K562 (cell line): Measurements from ENCODE around the gene PCDHGB1. TPM values are rescaled to one million over a fixed set of nuclear protein-coding genes. Genes with fewer than 3 reads are reported as not detected.

Source experiments
- ATAC-seq: fragments of 200-7000 bp; cut with Tn5 transposase; 3 replicates; pipeline ENCODE4 v1.9.1; 2020; ENCODE audit warnings: moderate library complexity
- BruUV-seq: library from RNA; stranded (reverse); fragments of 400-500 nt; replicated peaks from 2 replicates; lab custom pipeline; 2021; lab: Mats Ljungman, UMichigan
- CTCF ChIA-PET: fragments of 300-600 bp; formaldehyde crosslinking; extraction: SDS; loops from one replicate; lab custom pipeline; 2021; ENCODE audit warnings: low intra/inter-chr PET ratio; lab: Yijun Ruan, JAX
- POLR2A ChIA-PET: fragments of 300-600, 350-650 bp; sonication (Branson Sonifier 250); formaldehyde crosslinking; extraction: SDS; loops from one replicate; lab custom pipeline; 2021; ENCODE audit warnings: antibody characterized with exemption, inconsistent platforms; lab: Yijun Ruan, JAX
- DNase-seq, 4 experiments: peaks; one replicate each; pipeline versions ENCODE4 v3.0.0 to v3.0.0-alpha.2; 2011 to 2018; ENCODE audit warnings: low spot score in 3 of 4, mixed read lengths in 3 of 4; ENCODE audit errors: extremely low read depth in 1 of 4
- FAIRE-seq: peaks from 2 replicates; lab custom pipeline; 2011; peaks lifted over from hg19 to GRCh38; lab: Jason Lieb, UNC
- H2AFZ ChIP-seq: 2 replicates; pipeline ENCODE4 v1.6.0; 2011; ENCODE audit warnings: low read depth, low read length, control low read depth, inconsistent platforms
- H3K27ac ChIP-seq: fragments of 200-600 bp; 3 replicates; pipeline ENCODE4 v1.8.0; 2011; ENCODE audit warnings: low read depth, mild to moderate bottlenecking, control low read depth, inconsistent platforms, low read length, moderate library complexity, mixed read lengths; ENCODE audit errors: extremely low read depth
- H3K27me3 ChIP-seq, 2 experiments: fragments of 300-600 bp in 1 of 2; 2 replicates in 1 of 2; 3 replicates in 1 of 2; pipeline versions ENCODE4 v1.6.0 to v1.8.0; 2011; ENCODE audit warnings: inconsistent platforms in 2 of 2, low read length in 2 of 2, mild to moderate bottlenecking in 1 of 2, mixed read lengths in 1 of 2, moderate library complexity in 1 of 2; ENCODE audit not compliant: control insufficient read depth in 2 of 2, insufficient read depth in 2 of 2
- H3K36me3 ChIP-seq: fragments of 300-600 bp; 3 replicates; pipeline ENCODE4 v1.8.0; 2011; ENCODE audit warnings: mild to moderate bottlenecking, low read length, inconsistent platforms; ENCODE audit not compliant: control insufficient read depth, insufficient read depth
- H3K4me1 ChIP-seq, 2 experiments: fragments of 200-600 bp in 1 of 2; replicated peaks in 1 of 2; 2 replicates in 1 of 2; 3 replicates in 1 of 2; pipeline versions ENCODE4 v1.5.1 to v1.8.0; 2011; ENCODE audit warnings: inconsistent platforms in 2 of 2, low read length in 2 of 2, mild to moderate bottlenecking in 1 of 2, mixed read lengths in 1 of 2, moderate library complexity in 1 of 2; ENCODE audit not compliant: control insufficient read depth in 2 of 2, insufficient read depth in 2 of 2
- H3K4me2 ChIP-seq: 2 replicates; pipeline ENCODE4 v1.6.1; 2011; ENCODE audit warnings: low read length, control low read depth, inconsistent platforms, mixed read lengths; ENCODE audit not compliant: insufficient read depth
- H3K4me3 ChIP-seq: fragments of 200-600 bp; sonication (generic), shearing (Covaris generic); 2 replicates; pipeline ENCODE4 v1.5.1; 2016; ENCODE audit warnings: control low read depth, inconsistent platforms
- H3K79me2 ChIP-seq: fragments of 200-600 bp; 3 replicates; pipeline ENCODE4 v1.8.0; 2011; ENCODE audit warnings: low read length, inconsistent platforms; ENCODE audit not compliant: control insufficient read depth, insufficient read depth
- H3K9ac ChIP-seq, 2 experiments: 2 replicates each; pipeline versions ENCODE4 v1.6.0 to v1.6.1; 2011; ENCODE audit warnings: low read depth in 2 of 2, low read length in 2 of 2, control low read depth in 1 of 2, inconsistent platforms in 1 of 2, mild to moderate bottlenecking in 1 of 2, mixed read lengths in 1 of 2; ENCODE audit not compliant: insufficient read depth in 1 of 2
- H3K9me1 ChIP-seq: one replicate; pipeline ENCODE4 v1.6.0; 2011; ENCODE audit warnings: inconsistent platforms, mild to moderate bottlenecking, low read length, moderate library complexity; ENCODE audit not compliant: control insufficient read depth, insufficient read depth
- H3K9me3 ChIP-seq: replicated peaks from 2 replicates; pipeline ENCODE4 v1.5.1; 2011; ENCODE audit warnings: low read depth, low read length, inconsistent platforms; ENCODE audit not compliant: control insufficient read depth, insufficient read depth
- H4K20me1 ChIP-seq: replicated peaks from 2 replicates; pipeline ENCODE4 v1.6.1; 2011; ENCODE audit warnings: low read length, inconsistent platforms, mixed read lengths; ENCODE audit not compliant: control insufficient read depth, insufficient read depth
- ARID2 ChIP-seq: fragments of 450-650 bp; IDR thresholded peaks from 2 replicates; pipeline ENCODE4 v1.6.1; 2017; ENCODE audit warnings: antibody characterized with exemption, mild to moderate bottlenecking
- BDP1 ChIP-seq: IDR thresholded peaks from 3 replicates; pipeline ENCODE4 v1.6.1; 2011; ENCODE audit not compliant: insufficient read length, insufficient read depth
- COPS2 ChIP-seq: fragments of 450-650 bp; conservative IDR thresholded peaks from 2 replicates; pipeline ENCODE4 v1.6.1; 2016; ENCODE audit warnings: mild to moderate bottlenecking, moderate library complexity
- EHMT2 ChIP-seq: fragments of 450-650 bp; IDR thresholded peaks from 2 replicates; pipeline ENCODE4 v1.6.1; 2018; ENCODE audit warnings: antibody characterized with exemption
- HLTF ChIP-seq: fragments of 450-650 bp; IDR thresholded peaks from 2 replicates; pipeline ENCODE4 v1.6.1; 2016
- KLF16 ChIP-seq: IDR thresholded peaks from 2 replicates; pipeline ENCODE4 v1.6.1; 2016; ENCODE audit warnings: antibody characterized with exemption
- MECOM ChIP-seq: fragments of 250-450 bp; sonication (Bioruptor Pico); IDR thresholded peaks from 2 replicates; pipeline ENCODE4 v1.8.0; 2022; ENCODE audit warnings: inconsistent platforms
- MLLT1 ChIP-seq, 2 experiments: fragments of 450-650 bp; IDR thresholded peaks; 2 replicates each; pipeline ENCODE4 v1.6.1; 2016
- MLX ChIP-seq, 2 experiments: fragments of 450-650 bp in 1 of 2; sonication (generic) in 1 of 2; formaldehyde crosslinking; conservative IDR thresholded peaks; 2 replicates each; pipeline versions ENCODE4 v1.4.0 to v1.8.1; 2020 to 2022; ENCODE audit warnings: mild to moderate bottlenecking in 1 of 2, missing genetic modification reagents in 1 of 2
- POLR2AphosphoS5 ChIP-seq: IDR thresholded peaks from 2 replicates; pipeline ENCODE4 v1.6.1; 2011; ENCODE audit warnings: mild to moderate bottlenecking, low read depth, low read length, moderate library complexity; ENCODE audit not compliant: control insufficient read depth, insufficient read depth
- RB1 ChIP-seq: fragments of 450-650 bp; IDR thresholded peaks from 2 replicates; pipeline ENCODE4 v1.6.1; 2017; ENCODE audit warnings: low read depth, mild to moderate bottlenecking
- RBM15 ChIP-seq: fragments of 200-400 bp; formaldehyde crosslinking; IDR thresholded peaks from 2 replicates; pipeline ENCODE4 v1.6.1; 2018; ENCODE audit warnings: mild to moderate bottlenecking, low read length, moderate library complexity; ENCODE audit not compliant: insufficient read depth
- SMAD1 ChIP-seq: fragments of 150-350 bp; IDR thresholded peaks from 2 replicates; pipeline ENCODE4 v1.6.1; 2014; ENCODE audit warnings: low read length, low read depth; ENCODE audit not compliant: partially characterized antibody
- ZMIZ1 ChIP-seq, 2 experiments: fragments of 150-350 bp in 1 of 2; IDR thresholded peaks; 2 replicates each; pipeline ENCODE4 v1.6.1; 2012 to 2016; ENCODE audit warnings: low read depth in 2 of 2, low read length in 2 of 2, mild to moderate bottlenecking in 1 of 2, moderate library complexity in 1 of 2
- ZNF224 ChIP-seq: sonication (generic); formaldehyde crosslinking; IDR thresholded peaks from 2 replicates; pipeline ENCODE4 v1.8.0; 2022; ENCODE audit warnings: mild to moderate bottlenecking, missing genetic modification reagents
- ZZZ3 ChIP-seq: fragments of 450-650 bp; IDR thresholded peaks from 2 replicates; pipeline ENCODE4 v1.6.1; 2016; ENCODE audit warnings: antibody characterized with exemption, mild to moderate bottlenecking, moderate library complexity
- WGBS: fragments of 100-300 bp; shearing (Covaris generic); methylation state at CpG from one replicate; pipeline ENCODE4 v1.1.6; 2016; ENCODE audit warnings: low coverage, mixed read lengths; ENCODE audit not compliant: insufficient coverage; ENCODE audit errors: missing lambda C conversion rate; 5-methylcytosine and 5-hydroxymethylcytosine counted together
- in situ Hi-C: fragments of 300-500 bp; cut with MboI; formaldehyde crosslinking; loops from 4 replicates; pipeline ENCODE4 v1.15.0; 2018; ENCODE audit warnings: inconsistent platforms, mixed read lengths
- intact Hi-C: fragments of 100-400 bp; cut with micrococcal nuclease; formaldehyde crosslinking; loops from 2 replicates; pipeline ENCODE4 v1.14.2; 2022
- polyA plus RNA-seq, 8 experiments: library from polyadenylated mRNA; depleted of rRNA in 4 of 8; stranded (reverse) in 5 of 8; unstranded in 3 of 8; fragments of >200 nt; fragmentation: Nextera tagmentation in 2 of 8; fragmentation: Illumina TruSeq in 1 of 8; extraction: Ambion mirVana in 2 of 8; extraction: Trizol in 1 of 8; gene quantifications; 2 replicates each; pipeline versions ENCODE4 v1.2.1 to v1.2.3, GENCODE V29; 2011 to 2014; ENCODE audit warnings: inconsistent platforms in 1 of 8, missing spikeins in 1 of 8
- total RNA-seq, 7 experiments: library from RNA; depleted of rRNA in 6 of 7; stranded (reverse); fragments of >200 nt in 6 of 7; fragmentation: Illumina TruSeq in 2 of 7; extraction: Trizol in 2 of 7; gene quantifications; 2 replicates each; pipeline versions ENCODE4 v1.2.1 to v1.2.3, GENCODE V29; 2011 to 2021; ENCODE audit warnings: low replicate concordance in 1 of 7

PCDHGB1 gene
- total and polyA plus RNA-seq, 9 of the 15 experiments (the other 6 are each of a cell fraction or from before 2014, with no cell fraction given) = 0.06 to 0.20 (median 0.07) TPM; not detected in 2

- TF ChIP-seq RBM15 = no peak
Observed at GRCh38 chr5:141359790-141360426, 10.0 kb downstream of the PCDHGB1 start, which contains the start of gene PCDHGB2 (continued).

GRCh38 chr5:141360685-141361084 is 10.8 kb downstream of the PCDHGB1 start:
- Histone ChIP-seq H3K4me2 (no peak overlapping the region), H2AFZ (0 out of 2 replicates have a peak overlapping the region, but pooled peaks have one; percentile 27), H3K9me3 (no peaks in the 10 kb centered on the region; the same call in 1 of the 2 replicates), H3K9ac (no peak overlapping the region), H3K9me1 (no peaks in the 10 kb centered on the region), H3K27ac (no peak overlapping the region), H3K4me1 (peaks cover 2 to 12% of the 10 kb centered on the region in 2 experiments; a peak in 3 of 5 replicates), H4K20me1 (no peaks in the 10 kb centered on the region), H3K36me3 (no peaks in the 10 kb centered on the region), H3K27me3 (peaks cover 6 to 35% of the 10 kb centered on the region in 2 experiments; a peak in 4 of 5 replicates), H3K79me2 (no peaks in the 10 kb centered on the region), H3K4me3 (no peak overlapping the region)
- FAIRE-seq (no peak), DNase-seq (no peak), ATAC-seq (no peak)
- intact Hi-C loops (no loop called here), in situ Hi-C loops (no loop called here)
- no TSS peak for BruUV-seq
- POLR2A ChIA-PET = no interaction called here
- WGBS = 2% methylated on average over 15 of the region's 15 CpGs
- CTCF ChIA-PET = interaction anchor here (0.7 to 2.3 kb wide), 3 partner anchors 197 to 254 kb away, joined by 3 to 12 read pairs (median 4); no protein-coding TSS in a partner anchor
- TF ChIP-seq KLF16 (no peak), MLX (CRISPR knock-in tag; conservative IDR thresholded peaks at IDR 0.05) (no peak), HLTF (no peak), ARID2 (no peak), BDP1 (no peak), MECOM (CRISPR knock-in tag) (no peak), SMAD1 (no peak), EHMT2 (no peak), RB1 (no peak), ZMIZ1 (IDR thresholded peaks at IDR 0.05; ENCODE audit: low read depth in 2 of 2, low read length in 2 of 2) (no peak), COPS2 (no peak), POLR2AphosphoS5 (no peak), MLLT1 (IDR thresholded peaks at IDR 0.05) (no peak), ZZZ3 (no peak), ZNF224 (no peak)
